GM12878 (cell line): ENCODE measurements around the gene IRF2BPL. TPM values are rescaled to one million over a fixed set of nuclear protein-coding genes. Genes with fewer than 3 reads are reported as not detected.

Experiments
- ATAC-seq: fragments of 200-7000 bp; cut with Tn5 transposase; 3 replicates; pipeline ENCODE4 v1.9.1; 2020; ENCODE audit warnings: mild to moderate bottlenecking, moderate library complexity
- BruUV-seq: library from RNA; stranded (reverse); fragments of 400-500 nt; replicated peaks from 2 replicates; lab custom pipeline; 2021; lab: Mats Ljungman, UMichigan
- CTCF ChIA-PET: fragments of 300-600 bp; sonication (Branson Sonifier 250); formaldehyde crosslinking; extraction: SDS; loops from one replicate; lab custom pipeline; 2021; ENCODE audit warnings: inconsistent platforms; lab: Yijun Ruan, JAX
- POLR2A ChIA-PET: fragments of 350-600 bp; formaldehyde crosslinking; extraction: SDS; loops from one replicate; lab custom pipeline; 2021; ENCODE audit warnings: inconsistent platforms; lab: Charles Lee
- RAD21 ChIA-PET: fragments of 300-600 bp; sonication (Branson Sonifier 250); formaldehyde crosslinking; loops from one replicate; lab custom pipeline; 2023; ENCODE audit warnings: antibody characterized with exemption; ENCODE audit not compliant: unreplicated experiment; lab: Charles Lee
- SMC1A ChIA-PET: fragments of 300-600 bp; sonication (Branson Sonifier 250); formaldehyde crosslinking; loops from one replicate; lab custom pipeline; 2023; ENCODE audit not compliant: unreplicated experiment, uncharacterized antibody; lab: Charles Lee
- DNase-seq: peaks from one replicate; pipeline ENCODE4 v3.0.0-alpha.2; 2011; ENCODE audit warnings: low read depth, low spot score
- FAIRE-seq: peaks from 3 replicates; lab custom pipeline; 2011; peaks lifted over from hg19 to GRCh38; lab: Jason Lieb, UNC
- H2AFZ ChIP-seq: 2 replicates; pipeline ENCODE4 v1.6.0; 2011; ENCODE audit warnings: low read depth, low read length, control low read depth; ENCODE audit not compliant: control insufficient read depth
- H3K27ac ChIP-seq: 2 replicates; pipeline ENCODE4 v1.5.1; 2011; ENCODE audit warnings: control low read depth; ENCODE audit not compliant: control insufficient read depth, insufficient read depth
- H3K27me3 ChIP-seq, 2 experiments: replicated peaks in 1 of 2; 2 replicates each; pipeline versions ENCODE4 v1.6.0 to v1.6.1; 2011; ENCODE audit warnings: low read length in 1 of 2; ENCODE audit not compliant: control insufficient read depth in 2 of 2, insufficient read depth in 2 of 2
- H3K36me3 ChIP-seq, 2 experiments: 2 replicates each; pipeline ENCODE4 v1.5.1; 2011; ENCODE audit warnings: low read length in 1 of 2; ENCODE audit not compliant: control insufficient read depth in 2 of 2, insufficient read depth in 2 of 2
- H3K4me1 ChIP-seq: 2 replicates; pipeline ENCODE4 v1.6.1; 2011; ENCODE audit warnings: mild to moderate bottlenecking, low read length, moderate library complexity, mixed read lengths; ENCODE audit not compliant: control insufficient read depth, insufficient read depth
- H3K4me2 ChIP-seq: 2 replicates; pipeline ENCODE4 v1.6.0; 2011; ENCODE audit warnings: control low read depth; ENCODE audit not compliant: control insufficient read depth, insufficient read depth
- H3K4me3 ChIP-seq: fragments of 200-600 bp; sonication (generic); 2 replicates; pipeline ENCODE4 v1.5.1; 2016
- H3K79me2 ChIP-seq: 2 replicates; pipeline ENCODE4 v1.6.0; 2011; ENCODE audit warnings: low read length; ENCODE audit not compliant: control insufficient read depth, insufficient read depth
- H3K9ac ChIP-seq: 2 replicates; pipeline ENCODE4 v1.8.0; 2011; ENCODE audit warnings: low read length, control low read depth, mixed read lengths; ENCODE audit not compliant: control insufficient read depth, insufficient read depth
- H3K9me3 ChIP-seq: replicated peaks from 3 replicates; pipeline ENCODE4 v1.5.1; 2011; ENCODE audit warnings: mild to moderate bottlenecking, low read length; ENCODE audit not compliant: control insufficient read depth, insufficient read depth
- H4K20me1 ChIP-seq: 2 replicates; pipeline ENCODE4 v1.6.0; 2011; ENCODE audit not compliant: control insufficient read depth, insufficient read depth
- BCL3 ChIP-seq: IDR thresholded peaks from 2 replicates; pipeline ENCODE4 v1.6.1; 2011; ENCODE audit warnings: borderline replicate concordance, low read depth, mild to moderate bottlenecking, moderate library complexity, low read length; ENCODE audit not compliant: insufficient read depth, poor library complexity, severe bottlenecking
- CBX5 ChIP-seq: sonication (generic); IDR thresholded peaks from 2 replicates; pipeline ENCODE4 v1.6.1; 2016; ENCODE audit warnings: low read depth, moderate library complexity, mild to moderate bottlenecking, inconsistent platforms
- CHD2 ChIP-seq: IDR thresholded peaks from 2 replicates; pipeline ENCODE4 v1.6.1; 2011; ENCODE audit warnings: low read depth, low read length, improper control_type of control experiment, borderline replicate concordance
- EP300 ChIP-seq, 2 experiments: fragments of 150-350 bp in 1 of 2; IDR thresholded peaks; 2 replicates each; pipeline ENCODE4 v1.6.1; 2011 to 2012; ENCODE audit warnings: low read depth in 2 of 2, low read length in 2 of 2, borderline replicate concordance in 1 of 2, improper control_type of control experiment in 1 of 2, inconsistent platforms in 1 of 2; ENCODE audit not compliant: control insufficient read depth in 1 of 2
- KLF5 ChIP-seq: fragments of 450-650 bp; IDR thresholded peaks from 2 replicates; pipeline ENCODE4 v1.6.1; 2014; ENCODE audit warnings: mild to moderate bottlenecking; ENCODE audit not compliant: partially characterized antibody
- MEF2A ChIP-seq: IDR thresholded peaks from 2 replicates; pipeline ENCODE4 v1.6.1; 2011; ENCODE audit warnings: low read depth, mild to moderate bottlenecking, low read length, moderate library complexity; ENCODE audit not compliant: insufficient read depth
- MTA3 ChIP-seq: IDR thresholded peaks from 2 replicates; pipeline ENCODE4 v1.6.1; 2012; ENCODE audit warnings: low read length, inconsistent platforms, borderline replicate concordance
- NR2C2 ChIP-seq: IDR thresholded peaks from 2 replicates; pipeline ENCODE4 v1.6.1; 2011; ENCODE audit warnings: borderline replicate concordance, low read depth; ENCODE audit not compliant: control insufficient read depth, insufficient read length
- NR2F1 ChIP-seq: fragments of 450-650 bp; conservative IDR thresholded peaks from 2 replicates; pipeline ENCODE4 v1.6.1; 2017; ENCODE audit warnings: mild to moderate bottlenecking
- RAD21 ChIP-seq: IDR thresholded peaks from 2 replicates; pipeline ENCODE4 v1.6.1; 2011; ENCODE audit warnings: mild to moderate bottlenecking, low read depth, low read length, moderate library complexity; ENCODE audit not compliant: insufficient read depth
- RELA ChIP-seq: fragments of 450-650 bp; IDR thresholded peaks from 2 replicates; pipeline ENCODE4 v1.8.0; 2014; ENCODE audit warnings: borderline replicate concordance; ENCODE audit not compliant: partially characterized antibody
- TBL1XR1 ChIP-seq: IDR thresholded peaks from 2 replicates; pipeline ENCODE4 v1.6.1; 2012; ENCODE audit warnings: low read depth, low read length, improper control_type of control experiment
- USF2 ChIP-seq: IDR thresholded peaks from 2 replicates; pipeline ENCODE4 v1.6.1; 2011; ENCODE audit warnings: low read depth, low read length, improper control_type of control experiment, borderline replicate concordance
- ZNF207 ChIP-seq: fragments of 450-650 bp; IDR thresholded peaks from 2 replicates; pipeline ENCODE4 v1.6.1; 2014; ENCODE audit warnings: antibody characterized with exemption, mild to moderate bottlenecking, borderline replicate concordance
- ZNF592 ChIP-seq: fragments of 450-650 bp; IDR thresholded peaks from 2 replicates; pipeline ENCODE4 v1.6.1; 2017; ENCODE audit warnings: mild to moderate bottlenecking, moderate library complexity
- WGBS: methylation state at CpG from one replicate; pipeline ENCODE4 v1.1.6; 2016; ENCODE audit warnings: low lambda C conversion rate; ENCODE audit not compliant: insufficient replicate concordance, insufficient coverage; ENCODE audit errors: missing lambda C conversion rate; 5-methylcytosine and 5-hydroxymethylcytosine counted together
- in situ Hi-C: fragments of 300-500 bp; cut with MboI; formaldehyde crosslinking; loops from 9 replicates; pipeline ENCODE4 v1.14.3; 2018; ENCODE audit warnings: mixed read lengths
- intact Hi-C: fragments of 100-400 bp; cut with micrococcal nuclease; formaldehyde crosslinking; loops from one replicate; pipeline ENCODE4 v1.14.2; 2022; ENCODE audit not compliant: unreplicated experiment
- polyA plus RNA-seq, 11 experiments: library from polyadenylated mRNA; depleted of rRNA in 4 of 11; unstranded in 6 of 11; stranded (reverse) in 5 of 11; fragments of >200 nt; fragmentation: Nextera tagmentation in 4 of 11; fragmentation: Illumina TruSeq in 1 of 11; extraction: Ambion mirVana in 4 of 11; extraction: Trizol in 1 of 11; gene quantifications; 1 replicate in 1 of 11; 2 replicates in 10 of 11; pipeline versions ENCODE4 v1.2.1 to v1.2.3, GENCODE V29; 2011 to 2016; ENCODE audit warnings: inconsistent platforms in 2 of 11, missing spikeins in 2 of 11, low read depth in 1 of 11
- total RNA-seq, 4 experiments: library from RNA; depleted of rRNA in 3 of 4; stranded (reverse); fragments of >200 nt in 3 of 4; fragmentation: Illumina TruSeq in 1 of 4; extraction: Trizol in 1 of 4; gene quantifications; 2 replicates each; pipeline versions ENCODE4 v1.2.1 to v1.2.3, GENCODE V29; 2013 to 2021

The IRF2BPL gene
- total and polyA plus RNA-seq, 10 of the 15 experiments (the other 5 are each of a cell fraction or from before 2014, with no cell fraction given), result 1.2 to 34.5 (median 3.1) TPM

- WGBS, result 23% methylated on average over 50 of the region's 50 CpGs
- Histone ChIP-seq H2AFZ (peak overlapping the region; percentile 2; the same call in 1 of the 2 replicates), H3K9ac (peak overlapping the region; percentile 94), H3K27me3 (no peaks in the 10 kb centered on the region), H3K4me1 (peaks cover 55% of the 10 kb centered on the region), H3K27ac (peak overlapping the region; percentile 99), H3K36me3 (no peaks in the 10 kb centered on the region), H3K79me2 (peaks cover 12% of the 10 kb centered on the region), H3K4me3 (peak overlapping the region; percentile 78), H3K9me3 (no peaks in the 10 kb centered on the region), H3K4me2 (peak overlapping the region; percentile 97), H4K20me1 (no peaks in the 10 kb centered on the region)
- DNase-seq (no peak), FAIRE-seq (no peak), ATAC-seq (peak; percentile 63)
- ChIA-PET POLR2A (interaction anchor here (0.5 to 10.5 kb wide), 11 partner anchors 9 to 90 kb away, joined by 3 to 151 read pairs (median 10); no protein-coding TSS in a partner anchor), CTCF (interaction anchor here (0.7 to 3.3 kb wide), 7 partner anchors 9 to 120 kb away, joined by 3 to 11 read pairs (median 4); no protein-coding TSS in a partner anchor), RAD21 (interaction anchor here (0.6 to 3.2 kb wide), 10 partner anchors 9 to 120 kb away, joined by 3 to 27 read pairs (median 4); no protein-coding TSS in a partner anchor), SMC1A (interaction anchor here (0.9 to 11.2 kb wide), 8 partner anchors 10 to 121 kb away, joined by 4 to 133 read pairs (median 16); no protein-coding TSS in a partner anchor)
- BruUV-seq, result TSS peak; percentile 80
- intact Hi-C loops (no loop called here), in situ Hi-C loops (no loop called here)
- peak; percentile 14; the same call in 1 of the 2 replicates for TF ChIP-seq NR2F1
- TF ChIP-seq KLF5, result no peak
- TF ChIP-seq ZNF207, result no peak
- no peak for TF ChIP-seq USF2
- peak; percentile 14 to 45; a peak in 1 of 4 replicates for TF ChIP-seq EP300 (IDR thresholded peaks at IDR 0.05; ENCODE audit: borderline replicate concordance in 1 of 2, control insufficient read depth in 1 of 2, low read depth in 2 of 2, low read length in 2 of 2)
- peak; percentile 39; the same call in 1 of the 2 replicates for TF ChIP-seq RAD21
- TF ChIP-seq MTA3, result no peak; the same call in 1 of the 2 replicates
- no peak for TF ChIP-seq CBX5
- no peak for TF ChIP-seq CHD2
- no peak for TF ChIP-seq RELA
- 0 out of 2 replicates have a peak, but pooled peaks have one; percentile 14 for TF ChIP-seq ZNF592
- 0 out of 2 replicates have a peak, but pooled peaks have one; percentile 47 for TF ChIP-seq MEF2A
- TF ChIP-seq NR2C2, result no peak
- TF ChIP-seq BCL3, result no peak
- peak; percentile 25; the same call in 1 of the 2 replicates for TF ChIP-seq TBL1XR1
Measured at GRCh38 chr14:77032844-77033621, 4.5 kb upstream of the IRF2BPL start.
